IMR-90 (cell line): ENCODE results near the gene TMX3. TPM values are rescaled to one million over a fixed set of nuclear protein-coding genes. Genes with fewer than 3 reads are reported as not detected.

Source experiments
- ATAC-seq: fragments of 200-7000 bp; cut with Tn5 transposase; 2 replicates; pipeline ENCODE4 v1.9.1; 2020; ENCODE audit warnings: low read depth, mild to moderate bottlenecking, moderate library complexity
- BruUV-seq: library from RNA; stranded (reverse); fragments of 400-500 nt; replicated peaks from 2 replicates; lab custom pipeline; 2021; lab: Mats Ljungman, UMichigan
- CTCF ChIA-PET: fragments of 300-600 bp; formaldehyde crosslinking; extraction: SDS; loops from one replicate; lab custom pipeline; 2021; ENCODE audit warnings: antibody characterized with exemption; lab: Yijun Ruan, JAX
- POLR2A ChIA-PET: fragments of 300-600 bp; sonication (Branson Sonifier 250); formaldehyde crosslinking; loops from one replicate; lab custom pipeline; 2022; ENCODE audit warnings: antibody characterized with exemption; ENCODE audit not compliant: unreplicated experiment; lab: Charles Lee
- DNase-seq: peaks from one replicate; pipeline ENCODE4 v3.0.0; 2013
- H2AFZ ChIP-seq: replicated peaks from 2 replicates; pipeline ENCODE3; 2013; ENCODE audit warnings: low read length, mild to moderate bottlenecking; ENCODE audit not compliant: poor library complexity
- H2AK5ac ChIP-seq: 2 replicates; pipeline ENCODE4 v1.6.1; 2013; ENCODE audit warnings: low read depth, low read length, inconsistent platforms
- H2AK9ac ChIP-seq: replicated peaks from 2 replicates; pipeline ENCODE3; 2013; ENCODE audit warnings: mild to moderate bottlenecking, low read depth, low read length, moderate library complexity; ENCODE audit not compliant: poor library complexity
- H2BK120ac ChIP-seq: 2 replicates; pipeline ENCODE4 v1.6.1; 2013; ENCODE audit warnings: low read depth, low read length, inconsistent platforms
- H2BK15ac ChIP-seq: 3 replicates; pipeline ENCODE4 v1.6.1; 2013; ENCODE audit warnings: low read depth, low read length, inconsistent platforms
- H2BK20ac ChIP-seq: 2 replicates; pipeline ENCODE4 v1.6.1; 2013; ENCODE audit warnings: low read depth, mild to moderate bottlenecking, inconsistent platforms, low read length, moderate library complexity
- H2BK5ac ChIP-seq: 2 replicates; pipeline ENCODE4 v1.6.1; 2013; ENCODE audit warnings: mild to moderate bottlenecking, low read depth, low read length, inconsistent platforms; ENCODE audit not compliant: poor library complexity, severe bottlenecking
- H3K14ac ChIP-seq: replicated peaks from 2 replicates; pipeline ENCODE4 v1.6.1; 2013; ENCODE audit warnings: low read depth, low read length, inconsistent platforms
- H3K18ac ChIP-seq: 2 replicates; pipeline ENCODE4 v1.6.1; 2013; ENCODE audit warnings: low read depth, low read length, control low read depth
- H3K23ac ChIP-seq: 2 replicates; pipeline ENCODE4 v1.6.1; 2013; ENCODE audit warnings: low read depth, low read length, inconsistent platforms
- H3K27ac ChIP-seq: 2 replicates; pipeline ENCODE4 v1.5.1; 2013; ENCODE audit warnings: mild to moderate bottlenecking, control low read depth, low read length; ENCODE audit not compliant: insufficient read depth
- H3K27me3 ChIP-seq: 2 replicates; pipeline ENCODE4 v1.6.1; 2013; ENCODE audit warnings: low read length; ENCODE audit not compliant: control insufficient read depth, insufficient read depth
- H3K36me3 ChIP-seq: 2 replicates; pipeline ENCODE4 v1.6.1; 2013; ENCODE audit warnings: low read length, mixed read lengths; ENCODE audit not compliant: control insufficient read depth, insufficient read depth
- H3K4ac ChIP-seq: 2 replicates; pipeline ENCODE4 v1.6.1; 2013; ENCODE audit warnings: low read depth, low read length, inconsistent platforms
- H3K4me1 ChIP-seq: 2 replicates; pipeline ENCODE4 v1.6.1; 2013; ENCODE audit warnings: low read length, mixed read lengths; ENCODE audit not compliant: control insufficient read depth, insufficient read depth
- H3K4me2 ChIP-seq: 2 replicates; pipeline ENCODE4 v1.6.1; 2013; ENCODE audit warnings: low read depth, mild to moderate bottlenecking, control low read depth, low read length, moderate library complexity
- H3K4me3 ChIP-seq: 2 replicates; pipeline ENCODE4 v1.5.1; 2013; ENCODE audit warnings: low read depth, mild to moderate bottlenecking, control low read depth, low read length, moderate library complexity; ENCODE audit not compliant: insufficient read depth
- H3K56ac ChIP-seq: 2 replicates; pipeline ENCODE4 v1.6.1; 2013; ENCODE audit warnings: low read length, inconsistent platforms; ENCODE audit not compliant: insufficient read depth; ENCODE audit errors: extremely low read depth
- H3K79me1 ChIP-seq, 2 experiments: 2 replicates each; pipeline ENCODE4 v1.6.1; 2013; ENCODE audit warnings: low read length in 2 of 2, inconsistent platforms in 1 of 2, low read depth in 1 of 2
- H3K9ac ChIP-seq: 2 replicates; pipeline ENCODE4 v1.6.1; 2013; ENCODE audit warnings: low read depth, low read length, control low read depth
- H3K9me1 ChIP-seq: 2 replicates; pipeline ENCODE4 v1.6.1; 2013; ENCODE audit warnings: low read length, inconsistent platforms; ENCODE audit not compliant: insufficient read depth
- H3K9me3 ChIP-seq: 2 replicates; pipeline ENCODE4 v1.6.1; 2013; ENCODE audit warnings: low read length; ENCODE audit not compliant: control insufficient read depth, insufficient read depth
- H4K20me1 ChIP-seq: 2 replicates; pipeline ENCODE4 v1.6.1; 2013; ENCODE audit warnings: low read length, inconsistent platforms; ENCODE audit not compliant: insufficient read depth
- H4K5ac ChIP-seq: 2 replicates; pipeline ENCODE4 v1.6.1; 2013; ENCODE audit warnings: mild to moderate bottlenecking, low read depth, low read length, control low read depth
- H4K8ac ChIP-seq, 2 experiments: 2 replicates each; pipeline ENCODE4 v1.6.1; 2013; ENCODE audit warnings: low read depth in 2 of 2, low read length in 2 of 2, control low read depth in 1 of 2, inconsistent platforms in 1 of 2
- H4K91ac ChIP-seq: 2 replicates; pipeline ENCODE4 v1.6.1; 2013; ENCODE audit warnings: low read depth, low read length, inconsistent platforms; ENCODE audit not compliant: insufficient read depth
- MAFK ChIP-seq: IDR thresholded peaks from 2 replicates; pipeline ENCODE4 v1.6.1; 2012; ENCODE audit warnings: low read depth, low read length, improper control_type of control experiment
- dilution Hi-C: fragments of 300-500 bp; cut with HindIII; formaldehyde crosslinking; loops from one replicate; pipeline ENCODE4 v1.14.3; 2018; ENCODE audit warnings: low sequenced_read_pairs; ENCODE audit not compliant: unreplicated experiment
- in situ Hi-C: fragments of 300-500 bp; cut with MboI; formaldehyde crosslinking; loops from 3 replicates; pipeline ENCODE4 v1.14.3; 2019; ENCODE audit warnings: low sequenced_read_pairs, inconsistent platforms, mixed read lengths
- intact Hi-C: fragments of 100-400 bp; cut with micrococcal nuclease; formaldehyde crosslinking; loops from 2 replicates; pipeline ENCODE4 v1.10.0; 2022
- polyA plus RNA-seq, 3 experiments: library from polyadenylated mRNA; depleted of rRNA; stranded (reverse); fragments of >200 nt; gene quantifications; 2 replicates each; pipeline ENCODE4 v1.2.3, GENCODE V29; 2012; ENCODE audit warnings: low replicate concordance in 1 of 3
- total RNA-seq: library from RNA; depleted of rRNA; stranded (reverse); fragments of >200 nt; gene quantifications from 2 replicates; pipeline ENCODE4 v1.2.3, GENCODE V29; 2012
- TF ChIP-seq, protein P1 (sequence below): conservative IDR thresholded peaks from 2 replicates; pipeline ENCODE4 v1.5.1; 2012; ENCODE audit warnings: mild to moderate bottlenecking, low read depth, low read length, improper control_type of control experiment

TMX3 gene
- total and polyA plus RNA-seq, 2 of the 4 experiments (the other 2 are of a cell fraction), result 22.8 to 50.5 TPM

DNA sequence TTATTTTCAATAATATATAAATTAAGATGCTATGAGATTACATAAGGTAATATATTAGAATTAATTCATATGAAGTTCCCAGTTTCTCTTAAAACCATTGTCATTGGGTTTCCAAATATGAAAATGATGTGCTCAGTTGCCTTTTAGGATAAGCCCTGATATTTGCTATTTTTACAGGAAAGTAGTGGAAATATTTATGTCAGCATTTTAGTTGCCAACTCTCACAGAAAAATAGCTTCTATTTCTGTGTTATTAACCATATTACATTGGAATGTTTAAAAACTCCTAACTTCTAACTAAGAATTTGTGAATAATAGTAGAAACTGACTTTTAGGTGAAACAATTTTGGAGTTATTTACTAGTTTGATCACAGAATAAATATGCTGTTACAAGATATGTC, 74.0 kb downstream of the TMX3 start:
- Histone ChIP-seq H3K9me3 (no peaks in the 10 kb centered on the region), H3K4ac (no peak overlapping the region), H2AK5ac (no peak overlapping the region), H3K79me1 (no peaks in the 10 kb centered on the region), H4K91ac (no peak overlapping the region), H2BK20ac (no peak overlapping the region), H3K18ac (no peak overlapping the region), H2BK5ac (no peak overlapping the region), H3K9me1 (no peaks in the 10 kb centered on the region), H2AK9ac (no peak overlapping the region), H3K27ac (no peak overlapping the region), H3K36me3 (no peaks in the 10 kb centered on the region), H4K20me1 (no peaks in the 10 kb centered on the region), H2BK15ac (no peak overlapping the region), H3K14ac (no peak overlapping the region), H2AFZ (no peak overlapping the region), H2BK120ac (no peak overlapping the region), H3K56ac (no peak overlapping the region), H4K5ac (no peak overlapping the region), H3K23ac (no peak overlapping the region), H3K27me3 (no peaks in the 10 kb centered on the region), H3K4me2 (no peak overlapping the region), H3K9ac (no peak overlapping the region), H4K8ac (no peak overlapping the region), H3K4me1 (no peaks in the 10 kb centered on the region), H3K4me3 (no peak overlapping the region)
- POLR2A ChIA-PET, result interaction anchor here (0.5 kb wide), 1 partner anchor 24 kb away, joined by 4 read pairs; no protein-coding TSS in a partner anchor
- TF ChIP-seq, protein P1, sequence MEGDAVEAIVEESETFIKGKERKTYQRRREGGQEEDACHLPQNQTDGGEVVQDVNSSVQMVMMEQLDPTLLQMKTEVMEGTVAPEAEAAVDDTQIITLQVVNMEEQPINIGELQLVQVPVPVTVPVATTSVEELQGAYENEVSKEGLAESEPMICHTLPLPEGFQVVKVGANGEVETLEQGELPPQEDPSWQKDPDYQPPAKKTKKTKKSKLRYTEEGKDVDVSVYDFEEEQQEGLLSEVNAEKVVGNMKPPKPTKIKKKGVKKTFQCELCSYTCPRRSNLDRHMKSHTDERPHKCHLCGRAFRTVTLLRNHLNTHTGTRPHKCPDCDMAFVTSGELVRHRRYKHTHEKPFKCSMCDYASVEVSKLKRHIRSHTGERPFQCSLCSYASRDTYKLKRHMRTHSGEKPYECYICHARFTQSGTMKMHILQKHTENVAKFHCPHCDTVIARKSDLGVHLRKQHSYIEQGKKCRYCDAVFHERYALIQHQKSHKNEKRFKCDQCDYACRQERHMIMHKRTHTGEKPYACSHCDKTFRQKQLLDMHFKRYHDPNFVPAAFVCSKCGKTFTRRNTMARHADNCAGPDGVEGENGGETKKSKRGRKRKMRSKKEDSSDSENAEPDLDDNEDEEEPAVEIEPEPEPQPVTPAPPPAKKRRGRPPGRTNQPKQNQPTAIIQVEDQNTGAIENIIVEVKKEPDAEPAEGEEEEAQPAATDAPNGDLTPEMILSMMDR, result no peak
- 0 out of 2 replicates have a peak, but pooled peaks have one; percentile 11 for TF ChIP-seq MAFK
- DNase-seq, result no peak
- intact Hi-C loops (no loop called here), dilution Hi-C loops (no loop called here), in situ Hi-C loops (no loop called here)
- CTCF ChIA-PET, result no interaction called here
- no peak for ATAC-seq
- no TSS peak for BruUV-seq
